ENCODE data around the gene PPP1R2. TPM values are rescaled to one million over a fixed set of nuclear protein-coding genes. Genes with fewer than 3 reads are reported as not detected.

Gene PPP1R2
- total and polyA plus RNA-seq, 9 of the 15 experiments (the other 6 are each of a cell fraction or from before 2014, with no cell fraction given), result 9.4 to 115 (median 40.3) TPM

DNA sequence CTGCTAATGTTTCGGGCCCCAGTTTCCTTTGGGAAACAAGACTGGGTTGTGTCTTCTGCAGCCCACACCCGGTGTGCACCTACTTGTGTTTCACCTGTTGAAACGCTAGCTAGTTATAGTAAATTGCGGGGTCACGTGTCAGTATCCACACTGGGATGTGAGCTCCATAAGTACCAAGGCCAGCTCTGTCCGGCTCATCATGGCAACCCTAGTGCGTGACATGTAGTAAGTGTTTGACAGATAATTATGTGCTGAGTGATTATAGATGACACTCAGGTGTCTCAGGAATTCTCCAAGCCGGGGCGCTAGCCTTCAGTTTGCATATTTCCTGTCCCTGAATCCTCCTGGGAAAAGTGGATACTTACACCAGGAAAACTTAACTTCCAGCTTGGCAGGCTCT, 27.8 kb upstream of the PPP1R2 start:
- peak; percentile 36; the same call in 1 of the 2 replicates for TF ChIP-seq REST (IDR thresholded peaks at IDR 0.05; ENCODE audit: borderline replicate concordance)
- no peak for TF ChIP-seq REST (CRISPR knock-in tag; IDR thresholded peaks at IDR 0.05; ENCODE audit: low read depth)
- TF ChIP-seq, protein P1, sequence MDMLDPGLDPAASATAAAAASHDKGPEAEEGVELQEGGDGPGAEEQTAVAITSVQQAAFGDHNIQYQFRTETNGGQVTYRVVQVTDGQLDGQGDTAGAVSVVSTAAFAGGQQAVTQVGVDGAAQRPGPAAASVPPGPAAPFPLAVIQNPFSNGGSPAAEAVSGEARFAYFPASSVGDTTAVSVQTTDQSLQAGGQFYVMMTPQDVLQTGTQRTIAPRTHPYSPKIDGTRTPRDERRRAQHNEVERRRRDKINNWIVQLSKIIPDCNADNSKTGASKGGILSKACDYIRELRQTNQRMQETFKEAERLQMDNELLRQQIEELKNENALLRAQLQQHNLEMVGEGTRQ (CRISPR knock-in tag; IDR thresholded peaks at IDR 0.05), result 0 out of 2 replicates have a peak, but pooled peaks have one; percentile 5
- TF ChIP-seq MAZ (CRISPR knock-in tag; conservative IDR thresholded peaks at IDR 0.05 in 1 of 2, IDR thresholded peaks at IDR 0.05 in 1 of 2), result no peak
- no peak for FAIRE-seq
- Histone ChIP-seq H3K79me2 (ENCODE audit: control insufficient read depth, insufficient read depth, low read length) (no peaks in the 10 kb centered on the region), H3K9me1 (ENCODE audit: control insufficient read depth, insufficient read depth, low read length) (no peaks in the 10 kb centered on the region), H3K27me3 (ENCODE audit: control insufficient read depth in 2 of 2, insufficient read depth in 2 of 2, low read length in 2 of 2) (peaks cover 15 to 35% of the 10 kb centered on the region in 2 experiments), H3K9me3 (replicated peaks; ENCODE audit: control insufficient read depth, insufficient read depth, low read depth, low read length) (no peaks in the 10 kb centered on the region), H2AFZ (ENCODE audit: low read depth, low read length) (no peak overlapping the region), H3K9ac (ENCODE audit: insufficient read depth in 1 of 2, low read depth in 2 of 2, low read length in 2 of 2) (no peak overlapping the region), H3K4me3 (no peak overlapping the region), H4K20me1 (replicated peaks; ENCODE audit: control insufficient read depth, insufficient read depth, low read length) (no peaks in the 10 kb centered on the region), H3K4me2 (ENCODE audit: insufficient read depth, low read length) (no peak overlapping the region), H3K27ac (ENCODE audit: extremely low read depth, low read depth, low read length) (no peak overlapping the region), H3K36me3 (ENCODE audit: control insufficient read depth, insufficient read depth, low read length) (no peaks in the 10 kb centered on the region), H3K4me1 (replicated peaks in 1 of 2; ENCODE audit: control insufficient read depth in 2 of 2, insufficient read depth in 2 of 2, low read length in 2 of 2) (peaks cover 5 to 8% of the 10 kb centered on the region in 2 experiments; a peak in 4 of 5 replicates)
- in situ Hi-C loops (cut with MboI), result no loop called here
- no peak for ATAC-seq
- no peak for DNase-seq (ENCODE audit: extremely low read depth in 1 of 4, low spot score in 3 of 4)
- no TSS peak for BruUV-seq (replicated peaks)
- intact Hi-C loops (cut with micrococcal nuclease), result no loop called here
- WGBS (ENCODE audit: insufficient coverage, low coverage, missing lambda C conversion rate), result 33% methylated on average over 9 of the region's 9 CpGs
- ChIA-PET CTCF (ENCODE audit: low intra/inter-chr PET ratio) (no interaction called here), POLR2A (interaction anchor here (0.8 to 1.6 kb wide), 4 partner anchors 10 to 28 kb away, joined by 3 to 4 read pairs (median 4); partner anchors contain the start of genes APOD and PPP1R2)

Data from K562 (cell line).